Erythroblast (primary cell): ENCODE data around the gene YAE1.

ENCODE experiments used
- GATA1 ChIP-seq: IDR thresholded peaks from 2 replicates; pipeline ENCODE4 v1.6.1; 2011; ENCODE audit warnings: low read depth, mild to moderate bottlenecking, control low read depth, low read length, moderate library complexity
- POLR2A ChIP-seq: IDR thresholded peaks from 2 replicates; pipeline ENCODE4 v1.6.1; 2011; ENCODE audit warnings: mild to moderate bottlenecking, low read length

DNA sequence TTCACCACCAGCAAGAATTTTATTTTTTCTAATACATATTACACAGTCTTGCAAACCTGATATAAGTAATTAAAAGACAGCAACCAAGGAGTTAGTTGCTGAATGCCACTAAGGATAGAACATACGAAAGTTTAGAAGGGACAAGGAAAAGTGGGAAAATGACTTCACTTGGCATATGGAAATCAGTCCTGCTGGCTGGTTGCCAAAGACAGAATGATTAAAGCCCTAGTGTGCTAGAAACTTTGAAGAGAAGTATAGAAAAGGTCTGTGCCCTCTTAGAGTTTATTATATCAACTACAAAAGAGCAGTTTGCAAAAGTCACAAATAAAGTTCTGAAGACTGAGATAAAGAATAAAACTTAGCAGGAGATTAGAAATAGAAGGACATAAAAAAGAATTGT, 5.8 kb upstream of the YAE1 start:
- no peak for TF ChIP-seq POLR2A
- TF ChIP-seq GATA1 = no peak
